Daoy (cell line): ENCODE data around the gene OLFM1. TPM values are rescaled to one million over a fixed set of nuclear protein-coding genes. Genes with fewer than 3 reads are reported as not detected.

Experiments
- DNase-seq: peaks from one replicate; pipeline ENCODE4 v3.0.0-alpha.2; 2015; ENCODE audit warnings: low read depth
- total RNA-seq: library from RNA; depleted of rRNA; stranded (reverse); fragments of >200 nt; shearing (Covaris generic); gene quantifications from 2 replicates; pipeline ENCODE4 v1.2.3, GENCODE V29; 2014; rRNA removed

Gene OLFM1
- total RNA-seq, 1 experiment from 2014 or later = 23.7 TPM

GRCh38 chr9:135170535-135170934 is 83.1 kb downstream of the OLFM1 start:
- no peak for DNase-seq

Other genes with a start within 250 kb of the OLFM1 start
- not detected in 2 replicates for gene FCN2, start 206.9 kb upstream of the OLFM1 start, total RNA-seq
- not detected in 2 replicates for gene FCN1, start 169.8 kb upstream of the OLFM1 start, total RNA-seq